Upper lobe of right lung (tissue), 1 donor: ENCODE results near the gene MAP2. TPM values are rescaled to one million over a fixed set of nuclear protein-coding genes. Genes with fewer than 3 reads are reported as not detected.

ENCODE experiments used
- ATAC-seq: fragments of 200-7000 bp; cut with Tn5 transposase; one replicate; pipeline ENCODE4 v1.9.1; 2020; ENCODE audit warnings: mild to moderate bottlenecking, moderate library complexity
- DNase-seq: peaks from one replicate; pipeline ENCODE4 v3.0.0-alpha.2; 2020
- H3K27ac ChIP-seq: fragments of 200-600 bp; one replicate; pipeline ENCODE4 v1.8.0; 2022
- H3K27me3 ChIP-seq: fragments of 200-600 bp; one replicate; pipeline ENCODE4 v1.8.0; 2022; ENCODE audit warnings: mild to moderate bottlenecking
- H3K36me3 ChIP-seq: fragments of 200-600 bp; one replicate; pipeline ENCODE4 v1.8.0; 2022
- H3K4me1 ChIP-seq: fragments of 200-600 bp; one replicate; pipeline ENCODE4 v1.8.0; 2022
- H3K4me3 ChIP-seq: fragments of 200-600 bp; one replicate; pipeline ENCODE4 v1.8.0; 2022; ENCODE audit warnings: mild to moderate bottlenecking
- H3K9me3 ChIP-seq: fragments of 200-600 bp; one replicate; pipeline ENCODE4 v1.8.0; 2022
- CTCF ChIP-seq: fragments of 200-600 bp; IDR thresholded peaks from one replicate; pipeline ENCODE4 v1.8.0; 2022; ENCODE audit warnings: antibody characterized with exemption
- intact Hi-C: fragments of 100-400 bp; cut with DNase I; formaldehyde crosslinking; loops from one replicate; pipeline ENCODE4 v1.11.0; 2022
- total RNA-seq: library from RNA; stranded (reverse); fragmentation: NEBNext Ultra II Directional; extraction: Animal tissue kit (Norgen Biotek cat#: 25700); gene quantifications from one replicate; pipeline ENCODE4 v1.2.1, GENCODE V29; 2021
- donor health status: DM: no; HTN: yes; CAD: no; lungs with severe emphysema.

MAP2 gene
- total RNA-seq, 1 donor from 2014 or later = 44.0 TPM

GRCh38 chr2:209610631-209611030, 186.8 kb downstream of the MAP2 start:
- H3K27ac ChIP-seq = no peak overlapping the region
- no peaks in the 10 kb centered on the region for H3K36me3 ChIP-seq
- no peaks in the 10 kb centered on the region for H3K4me1 ChIP-seq
- H3K27me3 ChIP-seq = no peaks in the 10 kb centered on the region
- intact Hi-C loops = no loop called here
- ATAC-seq = no peak
- no peak for TF ChIP-seq CTCF
- DNase-seq = no peak
- no peaks in the 10 kb centered on the region for H3K9me3 ChIP-seq
- H3K4me3 ChIP-seq = no peak overlapping the region

GRCh38 chr2:209613649-209614305, 189.9 kb downstream of the MAP2 start:
- Histone ChIP-seq H3K4me3 (no peak overlapping the region), H3K9me3 (no peaks in the 10 kb centered on the region), H3K36me3 (no peaks in the 10 kb centered on the region), H3K27me3 (no peaks in the 10 kb centered on the region), H3K27ac (no peak overlapping the region), H3K4me1 (no peaks in the 10 kb centered on the region)
- intact Hi-C loops = no loop called here
- ATAC-seq = no peak
- TF ChIP-seq CTCF = no peak
- no peak for DNase-seq

- H3K27ac ChIP-seq = no peak overlapping the region
- intact Hi-C loops = no loop called here
- no peak for ATAC-seq
- DNase-seq = no peak
- no peaks in the 10 kb centered on the region for H3K27me3 ChIP-seq
- no peak for TF ChIP-seq CTCF
- no peak overlapping the region for H3K4me3 ChIP-seq
- no peaks in the 10 kb centered on the region for H3K4me1 ChIP-seq
- no peaks in the 10 kb centered on the region for H3K36me3 ChIP-seq
- no peaks in the 10 kb centered on the region for H3K9me3 ChIP-seq
Observed at GRCh38 chr2:209614690-209615369, 191.0 kb downstream of the MAP2 start.

GRCh38 chr2:209619782-209620181, 195.9 kb downstream of the MAP2 start:
- intact Hi-C loops = no loop called here
- DNase-seq (no peak), ATAC-seq (peak; percentile 77)

GRCh38 chr2:209624192-209624938, 200.5 kb downstream of the MAP2 start:
- TF ChIP-seq CTCF = no peak

More at GRCh38 chr2:209619782-209620181, 195.9 kb downstream of the MAP2 start:
- Histone ChIP-seq H3K36me3 (no peaks in the 10 kb centered on the region), H3K4me1 (no peaks in the 10 kb centered on the region), H3K9me3 (no peaks in the 10 kb centered on the region), H3K27me3 (no peaks in the 10 kb centered on the region), H3K27ac (no peak overlapping the region), H3K4me3 (no peak overlapping the region)
- no peak for TF ChIP-seq CTCF

More at GRCh38 chr2:209624192-209624938, 200.5 kb downstream of the MAP2 start:
- Histone ChIP-seq H3K27me3 (no peaks in the 10 kb centered on the region), H3K4me3 (no peak overlapping the region), H3K27ac (no peak overlapping the region), H3K9me3 (no peaks in the 10 kb centered on the region), H3K4me1 (no peaks in the 10 kb centered on the region), H3K36me3 (no peaks in the 10 kb centered on the region)
- no peak for ATAC-seq
- intact Hi-C loops = no loop called here
- DNase-seq = no peak
